Forelimb muscle (tissue), 1 donor: Measurements from ENCODE around the gene AXIN1. TPM values are rescaled to one million over a fixed set of nuclear protein-coding genes. Genes with fewer than 3 reads are reported as not detected.
"Not testable (repeated sequence)": the region's sequence is repeated elsewhere in the genome, so short reads cannot be mapped to it uniquely, and the experiment has no call there.

Experiments
- DNase-seq: peaks from one replicate; pipeline ENCODE4 v3.0.0-alpha.2; 2013; ENCODE audit warnings: low read depth
- polyA plus RNA-seq: library from polyadenylated mRNA; unstranded; fragments of 120-200 nt; gene quantifications from one replicate; pipeline ENCODE4 v1.2.1, GENCODE V29; 2013; ENCODE audit not compliant: insufficient read length

AXIN1 gene
- polyA plus RNA-seq, 1 donor: 11.3 TPM

DNA sequence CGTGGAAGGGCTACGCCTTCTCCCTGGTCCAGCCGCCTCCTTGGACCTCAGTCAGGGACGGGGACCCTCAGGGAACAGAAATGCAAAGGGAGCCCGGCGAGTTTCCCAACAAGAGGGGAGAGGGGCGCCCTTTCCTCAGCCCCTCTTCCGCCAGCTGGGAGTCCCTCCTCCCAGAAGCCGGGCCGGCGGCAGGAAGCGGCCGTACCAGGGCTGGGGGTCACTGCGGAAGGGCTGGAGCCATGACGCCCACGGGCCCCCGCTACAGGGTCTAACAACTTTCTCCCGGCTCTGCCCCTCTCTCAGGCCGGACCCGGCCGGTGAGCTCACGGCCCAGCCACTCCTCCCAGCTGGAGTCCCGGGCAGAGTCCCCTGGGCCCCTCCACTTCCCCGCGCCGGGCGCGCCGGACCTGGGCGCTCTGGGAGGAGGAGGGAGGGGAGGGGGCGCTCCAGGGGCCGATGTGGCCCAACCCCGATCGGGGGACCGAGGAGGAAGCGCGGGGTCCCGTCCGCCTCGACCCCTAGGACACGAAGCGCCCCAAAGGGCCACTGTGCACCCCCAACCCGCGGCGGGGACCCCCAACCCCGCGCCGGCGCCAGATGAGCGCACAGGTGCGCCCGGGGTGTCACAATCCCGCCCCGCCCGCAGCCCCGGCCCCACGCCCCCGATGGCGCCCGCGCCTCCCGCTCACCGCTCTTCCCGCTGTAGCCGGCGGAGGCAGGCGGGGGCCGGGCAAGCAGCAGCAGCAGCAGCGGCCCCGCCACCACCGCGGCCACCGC, 28.7 kb upstream of the AXIN1 start:
- DNase-seq: no peak

DNA sequence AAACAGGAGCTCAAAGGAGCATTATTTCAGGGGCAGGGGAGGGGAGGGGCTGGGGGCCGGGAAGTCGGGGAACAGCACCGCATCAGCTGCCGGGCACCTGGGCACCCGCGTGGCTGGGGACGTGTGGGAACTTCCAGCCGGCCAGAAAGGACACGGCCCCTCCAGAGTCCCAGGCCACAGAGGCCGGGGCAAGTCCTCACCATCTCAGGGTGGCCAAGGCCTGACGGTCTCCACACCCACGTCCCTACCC, 28.2 kb upstream of the AXIN1 start:
- DNase-seq: no peak

DNA sequence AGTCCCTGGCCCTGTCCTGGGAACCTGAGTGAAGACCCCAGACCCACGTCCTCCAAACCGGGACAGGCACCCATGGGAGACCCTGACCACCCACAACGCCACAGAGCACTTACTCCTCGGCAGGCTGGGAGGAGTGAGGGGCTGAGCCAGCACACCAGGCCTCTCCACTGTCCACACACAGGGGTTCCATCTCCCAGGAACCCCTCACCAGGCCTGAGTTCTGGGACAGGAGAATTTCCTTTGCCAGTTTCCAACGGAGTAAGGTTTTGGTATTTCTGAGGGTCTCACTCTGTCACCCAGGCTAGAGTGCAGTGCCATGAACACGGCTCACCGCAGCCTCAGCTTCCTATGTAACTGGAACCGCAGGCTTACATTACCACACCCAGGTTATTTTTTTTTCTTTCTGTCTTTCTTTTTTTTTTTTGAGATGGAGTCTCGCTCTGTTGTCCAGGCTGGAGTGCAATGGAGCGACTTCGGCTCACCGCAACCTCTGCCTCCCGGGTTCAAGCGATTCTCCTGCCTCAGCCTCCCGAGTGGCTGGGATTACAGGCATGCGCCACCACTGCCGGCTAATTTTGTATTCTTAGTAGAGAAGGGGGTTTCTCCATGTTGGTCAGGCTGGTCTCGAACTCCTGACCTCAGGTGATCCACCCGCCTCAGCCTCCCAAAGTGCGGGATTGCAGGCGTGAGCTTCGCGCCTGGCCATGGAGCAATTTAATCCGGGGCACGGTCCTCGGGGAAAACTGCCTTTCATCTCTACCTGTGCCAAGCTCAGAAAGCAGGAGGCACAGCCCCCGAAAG, 27.6 kb upstream of the AXIN1 start:
- DNase-seq: no peak

- no peak for DNase-seq
Observed at GRCh38 chr16:379183-379960, 26.8 kb upstream of the AXIN1 start.

DNA sequence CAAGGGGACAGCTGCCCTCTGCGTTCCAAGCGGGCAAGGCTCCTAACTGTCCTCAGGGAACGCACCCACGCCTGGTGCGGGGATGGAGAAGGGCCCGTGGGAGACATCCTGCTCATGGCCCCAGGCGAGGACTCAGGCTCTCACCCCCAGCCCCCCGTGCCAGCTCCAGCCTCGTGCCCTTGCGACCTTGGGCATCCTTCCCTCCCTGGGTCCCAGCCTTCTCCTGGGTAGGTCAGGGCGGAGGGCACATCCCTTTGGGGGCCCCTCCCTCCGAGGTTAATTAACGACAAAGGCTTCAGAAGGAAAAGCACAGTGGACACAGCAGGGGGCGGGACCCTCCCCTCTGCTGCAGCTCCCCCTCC, 26.3 kb upstream of the AXIN1 start:
- no peak for DNase-seq

DNA sequence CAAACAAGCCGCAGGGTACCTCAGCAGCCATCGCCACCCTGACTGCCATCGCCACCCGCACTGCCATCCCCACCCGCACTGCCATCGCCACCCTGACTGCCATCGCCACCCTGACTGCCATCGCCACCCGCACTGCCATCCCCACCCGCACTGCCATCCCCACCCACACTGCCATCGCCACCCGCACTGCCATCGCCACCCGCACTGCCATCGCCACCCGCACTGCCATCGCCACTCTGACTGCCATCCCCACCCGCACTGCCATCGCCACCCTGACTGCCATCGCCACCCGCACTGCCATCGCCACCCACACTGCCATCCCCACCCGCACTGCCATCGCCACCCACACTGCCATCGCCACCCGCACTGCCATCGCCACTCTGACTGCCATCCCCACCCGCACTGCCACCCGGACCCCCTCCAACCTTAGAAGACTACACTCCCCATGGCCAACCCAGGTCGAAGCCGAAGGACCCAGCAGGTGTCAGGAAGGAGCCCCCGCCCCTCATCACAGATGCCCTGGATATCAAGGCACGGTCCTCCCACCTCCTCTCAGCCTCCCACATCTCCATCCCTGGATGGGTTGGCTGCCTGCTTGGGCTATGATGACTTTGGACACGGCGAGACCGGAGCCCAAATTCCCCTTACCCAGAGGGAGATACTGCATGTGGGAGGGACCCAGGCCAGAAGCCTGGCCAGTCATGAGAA, 25.7 kb upstream of the AXIN1 start:
- DNase-seq: not testable (repeated sequence)

DNA sequence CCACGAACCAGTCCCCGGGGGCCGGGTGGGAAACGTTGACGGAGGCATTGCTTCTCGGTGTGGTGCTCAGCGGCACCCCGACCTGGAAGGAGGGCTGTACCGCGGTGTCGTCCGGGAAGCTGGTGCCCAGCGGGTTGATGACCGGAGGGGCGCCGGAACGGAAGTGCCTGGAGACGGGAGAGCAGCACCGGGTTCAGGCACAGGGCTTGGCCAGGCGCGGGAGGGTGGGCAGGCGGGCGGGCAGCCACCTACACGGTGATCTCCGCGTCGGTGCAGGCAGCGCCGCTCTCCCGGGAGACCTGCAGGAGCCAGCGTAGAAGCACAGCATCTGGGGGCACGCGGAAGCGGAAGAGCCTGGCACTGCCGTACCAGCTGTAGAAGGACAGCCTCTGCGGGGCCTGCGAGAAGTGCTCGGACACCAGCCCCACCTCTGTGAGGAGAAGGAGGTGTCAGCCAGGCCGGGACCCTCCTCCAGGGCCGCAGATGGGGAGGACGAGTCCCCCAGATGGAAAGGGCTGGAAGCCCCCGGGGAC, 25.0 kb upstream of the AXIN1 start:
- DNase-seq: no peak

DNA sequence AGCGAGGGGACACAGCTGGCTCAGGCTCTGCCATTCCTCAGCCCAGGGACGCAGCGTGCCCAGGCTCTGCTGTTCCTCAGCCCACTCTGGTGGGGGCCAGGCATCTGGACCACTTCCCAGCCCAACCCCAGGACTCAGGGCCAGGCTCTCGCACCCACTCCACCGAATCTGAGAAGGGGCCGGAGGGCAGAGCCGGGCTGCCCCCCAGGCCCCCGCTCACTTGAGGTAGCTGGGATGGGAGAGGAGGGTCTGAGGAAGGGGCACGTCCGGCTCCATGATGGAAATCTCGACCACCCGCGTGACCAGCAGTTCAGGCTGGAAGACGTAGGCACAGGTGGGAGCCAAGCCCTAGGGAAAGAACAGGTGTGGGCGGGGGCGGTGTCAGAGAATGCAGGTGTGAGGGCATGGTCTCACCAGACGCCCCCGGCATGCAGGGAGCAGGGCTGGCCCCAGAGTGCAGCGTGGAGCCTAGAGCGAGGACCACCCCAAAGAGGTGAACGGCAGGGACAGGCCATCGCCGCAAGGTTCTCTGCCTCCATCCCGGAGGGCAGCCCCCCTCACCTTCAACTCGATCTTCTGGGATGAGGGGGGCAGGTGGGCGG, 24.4 kb upstream of the AXIN1 start:
- DNase-seq: no peak

- no peak for DNase-seq
Observed at GRCh38 chr16:375927-376816, 23.6 kb upstream of the AXIN1 start.

- DNase-seq: no peak
Observed at GRCh38 chr16:375212-375611, 22.7 kb upstream of the AXIN1 start.

- DNase-seq: no peak
Observed at GRCh38 chr16:374616-374926, 22.0 kb upstream of the AXIN1 start.

DNA sequence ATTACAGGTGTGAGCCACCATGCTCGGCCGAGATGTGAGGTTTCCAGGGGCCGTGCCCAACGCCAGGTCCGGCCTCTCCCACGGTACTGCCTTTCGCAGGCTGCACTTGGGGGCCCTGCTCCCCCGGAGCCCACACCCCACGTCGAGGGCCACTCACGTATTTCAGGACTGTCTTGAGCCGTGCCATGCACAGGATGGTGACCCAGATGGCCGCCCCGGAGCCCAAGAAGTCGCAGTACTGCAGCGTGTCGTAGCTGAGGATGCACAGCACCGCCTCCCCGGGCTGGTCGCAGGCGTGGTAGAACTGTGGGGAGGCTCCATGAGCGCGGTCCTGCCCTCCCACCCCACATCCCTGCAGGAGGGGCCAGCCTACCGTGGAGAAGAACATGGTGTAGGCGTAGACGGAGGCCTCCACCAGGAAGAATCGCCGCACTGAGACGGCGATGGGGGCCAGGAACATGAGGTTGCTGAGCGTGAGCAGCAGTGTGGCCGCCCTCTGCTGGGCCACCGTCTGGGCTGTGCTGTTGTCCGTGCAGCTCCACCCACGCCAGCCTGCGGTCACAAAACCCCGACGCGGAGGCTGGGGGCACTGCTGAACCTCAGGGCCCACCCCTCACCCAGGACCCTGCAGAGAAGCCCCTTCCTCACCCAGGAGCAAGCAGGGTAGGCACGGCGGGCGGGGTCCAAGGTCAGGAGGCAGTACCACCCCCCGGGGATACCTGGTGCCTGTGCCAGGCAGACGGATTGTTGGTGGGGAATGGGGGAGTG, 21.5 kb upstream of the AXIN1 start:
- no peak for DNase-seq

GRCh38 chr16:373020-373598, 20.6 kb upstream of the AXIN1 start:
- DNase-seq: no peak

DNA sequence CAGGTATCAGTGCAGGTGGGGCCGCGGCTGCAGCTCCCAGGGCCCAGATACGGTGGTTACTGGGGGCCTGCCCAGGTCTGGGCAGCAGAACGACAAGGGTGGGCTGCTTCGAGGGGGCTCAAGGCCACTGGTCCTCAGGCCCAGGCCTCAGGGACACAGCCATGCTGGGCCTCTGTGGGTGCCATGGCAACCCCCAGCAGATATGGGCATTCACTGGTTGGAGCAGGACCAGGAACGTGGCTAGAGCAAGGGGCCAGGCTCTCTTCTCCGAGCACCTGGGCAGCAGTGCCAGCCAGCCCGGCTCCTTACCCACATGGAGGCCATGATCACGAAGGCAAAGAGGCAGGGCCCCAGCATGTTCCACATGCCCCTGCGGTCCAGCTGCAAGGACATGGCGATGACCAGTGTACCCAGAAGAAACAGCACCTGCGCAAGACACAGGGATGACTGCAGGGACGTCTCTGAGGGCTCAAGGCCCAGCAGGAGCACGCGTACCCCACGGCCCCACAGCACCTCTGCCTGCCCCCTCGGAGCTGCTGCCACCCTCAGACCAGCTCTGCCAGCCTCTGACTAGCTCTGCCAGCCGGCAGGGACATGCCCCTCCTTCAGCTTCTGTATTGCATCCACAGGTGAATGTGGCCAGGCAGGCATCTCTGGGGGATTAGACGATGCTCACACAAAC, 19.9 kb upstream of the AXIN1 start:
- DNase-seq: no peak

- DNase-seq: no peak
Observed at GRCh38 chr16:371515-372301, 19.2 kb upstream of the AXIN1 start.

DNA sequence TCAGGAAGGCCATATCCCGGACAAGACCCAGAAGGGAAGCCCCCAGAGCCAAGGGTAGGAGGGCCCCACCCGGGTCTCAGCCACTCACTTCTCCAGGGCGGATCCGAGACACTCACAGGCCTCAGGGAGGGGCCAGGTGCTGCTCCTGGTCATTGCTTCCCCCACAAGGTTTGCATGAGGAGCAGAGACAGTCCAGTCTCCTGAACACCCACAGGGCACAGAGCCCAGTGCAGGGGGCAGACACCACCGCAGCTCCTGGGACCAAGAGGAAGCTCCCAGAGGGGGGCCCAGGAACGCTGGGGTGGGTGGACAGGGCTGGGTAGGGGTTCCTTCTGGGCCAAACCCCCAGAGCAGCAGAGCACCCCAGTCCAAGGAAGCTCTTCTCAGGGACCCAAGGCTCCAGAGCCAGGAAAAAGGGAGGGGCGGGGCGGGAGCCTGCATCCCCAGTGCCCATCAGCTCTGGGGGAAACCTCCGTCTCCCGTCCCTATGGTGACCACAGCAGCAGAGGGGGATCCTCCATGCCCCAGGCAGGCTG, 18.5 kb upstream of the AXIN1 start:
- no peak for DNase-seq

DNA sequence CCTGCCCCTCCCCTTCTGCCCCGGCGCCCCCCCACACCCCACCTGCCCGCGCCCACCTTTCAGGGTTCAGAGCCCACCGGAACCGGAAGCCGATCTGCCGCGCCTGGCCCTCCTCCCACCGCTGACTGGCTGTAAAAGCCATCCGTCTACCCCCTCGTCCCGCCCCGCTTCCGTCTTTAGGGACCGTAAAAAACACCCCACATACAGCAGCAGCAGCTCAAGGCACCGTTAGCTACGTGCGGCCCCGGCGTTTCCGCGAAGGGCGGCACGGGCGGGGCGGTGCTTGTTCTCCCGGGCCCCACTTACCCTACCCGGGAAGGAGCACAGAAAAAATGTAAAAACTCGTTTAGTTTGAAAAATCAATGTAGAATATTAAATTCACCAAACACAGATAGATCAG, 17.9 kb upstream of the AXIN1 start, which contains the start of gene MRPL28:
MRPL28 (minus strand) TSS at position 96 of the 400 bp plus-strand sequence. CDS start 320 bp downstream, outside the sequence.
- DNase-seq: peak; percentile 80
